ENCODE results near the gene ARID5B. TPM values are rescaled to one million over a fixed set of nuclear protein-coding genes. Genes with fewer than 3 reads are reported as not detected.

Gene ARID5B
- total and polyA plus RNA-seq, 2 donors (not counting 1 experiment from before 2014, with no cell fraction given) = 118 to 145 TPM

DNA sequence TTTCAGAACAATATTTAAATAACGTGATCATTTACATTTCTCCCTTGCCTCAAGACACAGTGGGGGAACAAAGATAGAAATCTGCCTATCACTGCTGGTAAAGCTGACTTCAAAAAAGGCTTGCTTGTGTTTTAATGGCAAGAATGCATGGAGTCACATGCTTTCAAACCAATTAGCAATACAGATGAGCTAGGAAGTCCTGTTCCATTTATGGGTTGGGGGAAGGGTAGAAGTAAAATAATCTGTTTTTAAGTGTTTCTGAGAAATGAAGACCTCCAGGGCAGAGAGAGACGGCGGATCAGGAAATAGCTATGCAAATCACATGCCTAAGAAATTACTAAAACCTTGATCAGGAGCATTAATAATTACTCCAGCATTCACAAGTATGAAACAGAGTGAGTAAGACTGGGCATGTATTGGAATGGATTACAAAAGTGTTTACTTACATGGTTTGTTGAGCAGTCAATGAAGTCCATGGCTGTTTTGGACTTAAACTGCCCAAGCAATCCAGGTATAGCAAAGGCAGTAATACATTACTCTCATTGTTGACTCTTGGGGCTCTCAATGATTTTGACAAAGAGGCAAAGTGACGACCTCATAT lies 142.0 kb downstream of the ARID5B start:
- Histone ChIP-seq H3K36me3 (ENCODE audit: control insufficient read depth, insufficient read depth, low read length) (no peaks in the 10 kb centered on the region), H3K9ac (ENCODE audit: insufficient read depth, low read length) (no peak overlapping the region), H3K4me1 (ENCODE audit: control insufficient read depth, extremely low read depth, insufficient read depth, low read length) (peaks cover 58% of the 10 kb centered on the region), H4K20me1 (ENCODE audit: control insufficient read depth, extremely low read depth, insufficient read depth, low read length) (no peaks in the 10 kb centered on the region), H3K79me2 (ENCODE audit: control insufficient read depth, insufficient read depth, low read length) (peaks cover 66% of the 10 kb centered on the region), H3K27me3 (ENCODE audit: control insufficient read depth, insufficient read depth, low read length) (no peaks in the 10 kb centered on the region), H3K9me3 (ENCODE audit: control insufficient read depth, insufficient read depth, low read depth, low read length) (no peaks in the 10 kb centered on the region), H3K4me3 (replicated peaks in 1 of 4; ENCODE audit: control extremely low read depth in 1 of 4, insufficient read depth in 1 of 4, low read depth in 3 of 4, low read length in 4 of 4) (no peak overlapping the region), H3K27ac (ENCODE audit: insufficient read depth, low read length) (peak overlapping the region; percentile 64), H3K4me2 (ENCODE audit: extremely low read depth, insufficient read depth, low read length) (peak overlapping the region; percentile 30), H2AFZ (ENCODE audit: low read length) (no peak overlapping the region)
- peak; percentile 40 to 96 for DNase-seq (ENCODE audit: low read depth in 2 of 2)
- TF ChIP-seq, protein P1, sequence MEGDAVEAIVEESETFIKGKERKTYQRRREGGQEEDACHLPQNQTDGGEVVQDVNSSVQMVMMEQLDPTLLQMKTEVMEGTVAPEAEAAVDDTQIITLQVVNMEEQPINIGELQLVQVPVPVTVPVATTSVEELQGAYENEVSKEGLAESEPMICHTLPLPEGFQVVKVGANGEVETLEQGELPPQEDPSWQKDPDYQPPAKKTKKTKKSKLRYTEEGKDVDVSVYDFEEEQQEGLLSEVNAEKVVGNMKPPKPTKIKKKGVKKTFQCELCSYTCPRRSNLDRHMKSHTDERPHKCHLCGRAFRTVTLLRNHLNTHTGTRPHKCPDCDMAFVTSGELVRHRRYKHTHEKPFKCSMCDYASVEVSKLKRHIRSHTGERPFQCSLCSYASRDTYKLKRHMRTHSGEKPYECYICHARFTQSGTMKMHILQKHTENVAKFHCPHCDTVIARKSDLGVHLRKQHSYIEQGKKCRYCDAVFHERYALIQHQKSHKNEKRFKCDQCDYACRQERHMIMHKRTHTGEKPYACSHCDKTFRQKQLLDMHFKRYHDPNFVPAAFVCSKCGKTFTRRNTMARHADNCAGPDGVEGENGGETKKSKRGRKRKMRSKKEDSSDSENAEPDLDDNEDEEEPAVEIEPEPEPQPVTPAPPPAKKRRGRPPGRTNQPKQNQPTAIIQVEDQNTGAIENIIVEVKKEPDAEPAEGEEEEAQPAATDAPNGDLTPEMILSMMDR (conservative IDR thresholded peaks at IDR 0.05 in 1 of 2, IDR thresholded peaks at IDR 0.05 in 1 of 2; ENCODE audit: low read depth in 1 of 2, low read length in 2 of 2) = no peak
- no peak for TF ChIP-seq EZH2 (IDR thresholded peaks at IDR 0.05; ENCODE audit: low read length, missing control alignments)

DNA sequence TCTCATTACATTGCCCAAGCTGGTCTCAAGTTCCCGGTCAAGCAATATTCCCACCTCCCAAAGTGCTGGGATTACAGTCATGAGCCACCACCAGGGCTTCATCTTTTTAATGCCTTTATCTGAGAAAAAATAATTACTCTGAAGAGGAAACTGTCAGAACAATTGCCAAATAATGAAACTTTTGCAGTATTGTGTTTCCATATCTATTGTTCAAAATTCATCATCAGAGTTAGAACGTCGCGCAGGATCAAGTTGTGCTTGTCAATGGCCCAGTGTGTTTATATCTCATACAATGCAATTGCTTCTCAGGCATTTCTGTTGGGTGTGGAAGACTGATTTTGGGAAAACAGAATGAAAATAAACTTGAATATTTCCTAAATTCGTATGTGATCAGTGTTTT lies 143.1 kb downstream of the ARID5B start:
- Histone ChIP-seq H3K27me3 (ENCODE audit: control insufficient read depth, insufficient read depth, low read length) (no peaks in the 10 kb centered on the region), H3K9me3 (ENCODE audit: control insufficient read depth, insufficient read depth, low read depth, low read length) (no peaks in the 10 kb centered on the region), H2AFZ (ENCODE audit: low read length) (no peak overlapping the region), H3K4me1 (ENCODE audit: control insufficient read depth, extremely low read depth, insufficient read depth, low read length) (peaks cover 52% of the 10 kb centered on the region), H3K79me2 (ENCODE audit: control insufficient read depth, insufficient read depth, low read length) (peaks cover 66% of the 10 kb centered on the region), H3K4me3 (replicated peaks in 1 of 4; ENCODE audit: control extremely low read depth in 1 of 4, insufficient read depth in 1 of 4, low read depth in 3 of 4, low read length in 4 of 4) (no peak overlapping the region), H3K36me3 (ENCODE audit: control insufficient read depth, insufficient read depth, low read length) (no peaks in the 10 kb centered on the region), H4K20me1 (ENCODE audit: control insufficient read depth, extremely low read depth, insufficient read depth, low read length) (no peaks in the 10 kb centered on the region), H3K27ac (ENCODE audit: insufficient read depth, low read length) (peak overlapping the region; percentile 56), H3K9ac (ENCODE audit: insufficient read depth, low read length) (no peak overlapping the region), H3K4me2 (ENCODE audit: extremely low read depth, insufficient read depth, low read length) (no peak overlapping the region)
- no peak for DNase-seq (ENCODE audit: low read depth in 2 of 2)
- TF ChIP-seq EZH2 (IDR thresholded peaks at IDR 0.05; ENCODE audit: low read length, missing control alignments) = no peak
- TF ChIP-seq, protein P1 (conservative IDR thresholded peaks at IDR 0.05 in 1 of 2, IDR thresholded peaks at IDR 0.05 in 1 of 2; ENCODE audit: low read depth in 1 of 2, low read length in 2 of 2) = no peak

DNA sequence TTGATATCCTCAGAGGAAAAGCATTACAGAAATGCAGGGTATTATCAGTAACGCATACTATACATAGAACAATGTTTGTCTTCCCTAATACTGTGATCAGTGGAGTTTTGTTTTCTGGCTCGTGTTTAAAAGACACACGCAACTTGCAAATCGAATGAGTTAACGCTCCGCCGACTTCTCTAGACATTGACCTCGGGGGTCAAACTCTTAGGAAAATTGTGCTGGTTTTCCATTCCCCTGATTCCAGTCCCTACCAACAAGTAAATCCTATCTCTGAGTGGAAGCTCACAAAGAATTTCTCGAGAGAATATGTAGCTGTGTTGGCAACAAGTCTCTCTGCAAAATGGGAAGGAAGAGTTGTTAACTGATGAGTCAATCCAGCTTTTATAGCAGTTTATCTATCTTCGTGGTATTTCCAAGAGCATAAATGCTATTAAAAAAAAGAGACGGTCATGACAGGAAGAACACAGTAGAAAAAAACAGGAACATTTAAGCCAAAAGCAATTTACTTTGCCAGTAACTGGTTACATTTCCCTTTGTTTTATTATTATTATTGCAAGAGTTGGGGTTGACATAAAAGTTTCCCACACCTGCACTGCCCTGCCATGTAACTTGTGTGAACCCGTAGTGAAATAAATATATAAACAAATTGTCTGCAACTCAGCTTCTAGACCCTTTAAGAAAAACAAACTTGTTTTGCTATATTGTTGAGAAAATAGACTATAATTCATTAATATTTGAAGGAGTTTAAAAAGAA lies 144.4 kb downstream of the ARID5B start:
- DNase-seq (ENCODE audit: low read depth in 2 of 2) = peak; percentile 89 to 97
- no peak overlapping the region for H3K9ac ChIP-seq (ENCODE audit: insufficient read depth, low read length)

More for the DNA sequence above, 144.4 kb downstream of the ARID5B start:
- Histone ChIP-seq H3K4me2 (ENCODE audit: extremely low read depth, insufficient read depth, low read length) (peak overlapping the region; percentile 39), H3K79me2 (ENCODE audit: control insufficient read depth, insufficient read depth, low read length) (peaks cover 68% of the 10 kb centered on the region), H3K27ac (ENCODE audit: insufficient read depth, low read length) (peak overlapping the region; percentile 94), H2AFZ (ENCODE audit: low read length) (no peak overlapping the region), H3K4me3 (replicated peaks in 1 of 4; ENCODE audit: control extremely low read depth in 1 of 4, insufficient read depth in 1 of 4, low read depth in 3 of 4, low read length in 4 of 4) (peak overlapping the region in 2 of 4 experiments; percentile 5 to 8), H4K20me1 (ENCODE audit: control insufficient read depth, extremely low read depth, insufficient read depth, low read length) (no peaks in the 10 kb centered on the region), H3K36me3 (ENCODE audit: control insufficient read depth, insufficient read depth, low read length) (no peaks in the 10 kb centered on the region), H3K4me1 (ENCODE audit: control insufficient read depth, extremely low read depth, insufficient read depth, low read length) (peaks cover 47% of the 10 kb centered on the region), H3K9me3 (ENCODE audit: control insufficient read depth, insufficient read depth, low read depth, low read length) (no peaks in the 10 kb centered on the region), H3K27me3 (ENCODE audit: control insufficient read depth, insufficient read depth, low read length) (no peaks in the 10 kb centered on the region)
- TF ChIP-seq EZH2 (IDR thresholded peaks at IDR 0.05; ENCODE audit: low read length, missing control alignments) = no peak
- TF ChIP-seq, protein P1 (conservative IDR thresholded peaks at IDR 0.05 in 1 of 2, IDR thresholded peaks at IDR 0.05 in 1 of 2; ENCODE audit: low read depth in 1 of 2, low read length in 2 of 2) = no peak

Measured in fibroblast of lung (primary cell).